ENCODE data around the gene MTG2.

MTG2 gene

GRCh38 chr20:62162765-62163484, 19.9 kb upstream of the MTG2 start:
- H3K4me3 ChIP-seq (ENCODE audit: low read length), result no peak overlapping the region
- H3K9me2 ChIP-seq (replicated peaks; ENCODE audit: insufficient read depth, low read length), result no peaks in the 10 kb centered on the region
- H3F3A ChIP-seq (ENCODE audit: insufficient read depth, low read length), result no peaks in the 10 kb centered on the region
- peaks cover 7% of the 10 kb centered on the region; the same call in 1 of the 2 replicates for H3K79me2 ChIP-seq (ENCODE audit: low read length)
- H4K20me1 ChIP-seq (ENCODE audit: insufficient read depth, low read length), result no peaks in the 10 kb centered on the region
- no peak overlapping the region for H3K4me2 ChIP-seq (ENCODE audit: low read depth, low read length)
- no peaks in the 10 kb centered on the region for H3K4me1 ChIP-seq (ENCODE audit: low read length)
- no peak overlapping the region for H2AFZ ChIP-seq (ENCODE audit: low read length)
- H3K27ac ChIP-seq (ENCODE audit: low read length), result no peak overlapping the region
- H3K27me3 ChIP-seq (replicated peaks; ENCODE audit: insufficient read depth, low read length), result no peaks in the 10 kb centered on the region
- no peak overlapping the region for H3K9ac ChIP-seq (ENCODE audit: low read length)
- H3K9me3 ChIP-seq (replicated peaks; ENCODE audit: insufficient read depth, low read length), result no peaks in the 10 kb centered on the region
- no peaks in the 10 kb centered on the region for H3K36me3 ChIP-seq (replicated peaks; ENCODE audit: insufficient read depth, low read length)
- no peak for DNase-seq
- TF ChIP-seq EZH2phosphoT487 (IDR thresholded peaks at IDR 0.05; ENCODE audit: low read length) (no peak), EZH2 (optimal IDR thresholded peaks at IDR 0.05; ENCODE audit: low read depth, low read length) (no peak), CTCF (IDR thresholded peaks at IDR 0.05; ENCODE audit: low read length) (no peak)

GRCh38 chr20:62163485-62163865, 19.4 kb upstream of the MTG2 start:
- no peaks in the 10 kb centered on the region for H3K27me3 ChIP-seq (replicated peaks; ENCODE audit: insufficient read depth, low read length)
- H3K9me3 ChIP-seq (replicated peaks; ENCODE audit: insufficient read depth, low read length), result no peaks in the 10 kb centered on the region
- no peak overlapping the region for H3K4me3 ChIP-seq (ENCODE audit: low read length)
- no peak for DNase-seq
- no peak overlapping the region for H3K9ac ChIP-seq (ENCODE audit: low read length)
- no peak overlapping the region for H3K4me2 ChIP-seq (ENCODE audit: low read depth, low read length)
- no peaks in the 10 kb centered on the region for H3K4me1 ChIP-seq (ENCODE audit: low read length)
- no peaks in the 10 kb centered on the region for H3F3A ChIP-seq (ENCODE audit: insufficient read depth, low read length)
- H3K79me2 ChIP-seq (ENCODE audit: low read length), result peaks cover 2% of the 10 kb centered on the region; the same call in 1 of the 2 replicates
- no peaks in the 10 kb centered on the region for H3K36me3 ChIP-seq (replicated peaks; ENCODE audit: insufficient read depth, low read length)
- no peaks in the 10 kb centered on the region for H4K20me1 ChIP-seq (ENCODE audit: insufficient read depth, low read length)
- no peak overlapping the region for H3K27ac ChIP-seq (ENCODE audit: low read length)
- no peak overlapping the region for H2AFZ ChIP-seq (ENCODE audit: low read length)
- H3K9me2 ChIP-seq (replicated peaks; ENCODE audit: insufficient read depth, low read length), result no peaks in the 10 kb centered on the region
- TF ChIP-seq CTCF (IDR thresholded peaks at IDR 0.05; ENCODE audit: low read length), result no peak
- no peak for TF ChIP-seq EZH2phosphoT487 (IDR thresholded peaks at IDR 0.05; ENCODE audit: low read length)
- no peak for TF ChIP-seq EZH2 (optimal IDR thresholded peaks at IDR 0.05; ENCODE audit: low read depth, low read length)

GRCh38 chr20:62163986-62164762, 18.7 kb upstream of the MTG2 start:
- Histone ChIP-seq H3K9me2 (replicated peaks; ENCODE audit: insufficient read depth, low read length) (no peaks in the 10 kb centered on the region), H3K9me3 (replicated peaks; ENCODE audit: insufficient read depth, low read length) (no peaks in the 10 kb centered on the region), H3K4me2 (ENCODE audit: low read depth, low read length) (no peak overlapping the region), H2AFZ (ENCODE audit: low read length) (no peak overlapping the region), H3K9ac (ENCODE audit: low read length) (no peak overlapping the region), H3F3A (ENCODE audit: insufficient read depth, low read length) (no peaks in the 10 kb centered on the region), H4K20me1 (ENCODE audit: insufficient read depth, low read length) (no peaks in the 10 kb centered on the region), H3K27ac (ENCODE audit: low read length) (no peak overlapping the region), H3K79me2 (ENCODE audit: low read length) (no peaks in the 10 kb centered on the region), H3K27me3 (replicated peaks; ENCODE audit: insufficient read depth, low read length) (no peaks in the 10 kb centered on the region), H3K4me1 (ENCODE audit: low read length) (no peaks in the 10 kb centered on the region), H3K36me3 (replicated peaks; ENCODE audit: insufficient read depth, low read length) (no peaks in the 10 kb centered on the region), H3K4me3 (ENCODE audit: low read length) (no peak overlapping the region)
- no peak for DNase-seq
- TF ChIP-seq CTCF (IDR thresholded peaks at IDR 0.05; ENCODE audit: low read length), result no peak
- TF ChIP-seq EZH2 (optimal IDR thresholded peaks at IDR 0.05; ENCODE audit: low read depth, low read length), result no peak
- TF ChIP-seq EZH2phosphoT487 (IDR thresholded peaks at IDR 0.05; ENCODE audit: low read length), result no peak

Data from MM.1S (cell line).